Naive thymus-derived CD8-positive, alpha-beta T cell (primary cell): ENCODE measurements around the gene USP13. TPM values are rescaled to one million over a fixed set of nuclear protein-coding genes. Genes with fewer than 3 reads are reported as not detected.
"Not testable (repeated sequence)": the region's sequence is repeated elsewhere in the genome, so short reads cannot be mapped to it uniquely, and the experiment has no call there.

Experiments used
- ATAC-seq, 2 donors: fragments of 150-1000 bp; cut with Tn5 transposase in 1 of 2; sonication (Bioruptor Pico), chemical (Tn5 transposase) in 1 of 2; 1 replicate in 1 of 2; 2 replicates in 1 of 2; pipeline ENCODE4 v1.10.0; 2021; ENCODE audit warnings: mild to moderate bottlenecking in 2 of 2, moderate library complexity in 2 of 2
- POLR2A ChIA-PET: fragments of 350-600 bp; sonication (Branson Sonifier 250); formaldehyde crosslinking; loops from one replicate; lab custom pipeline; 2021; ENCODE audit warnings: antibody characterized with exemption; lab: Charles Lee
- DNase-seq, 10 donors: peaks; one replicate each; pipeline versions ENCODE4 v3.0.0 to v3.0.0-alpha.2; 2020 to 2022
- H3K27ac Mint-ChIP-seq, 10 donors: one replicate each; pipeline ENCODE4 v1.8.0; 2020 to 2022; ENCODE audit warnings: mild to moderate bottlenecking in 10 of 10, mixed read lengths in 10 of 10, moderate library complexity in 4 of 10, inconsistent platforms in 1 of 10
- H3K27me3 Mint-ChIP-seq, 5 donors: one replicate each; pipeline ENCODE4 v1.8.0; 2021 to 2022; ENCODE audit warnings: mixed read lengths in 5 of 5
- H3K36me3 Mint-ChIP-seq, 3 donors: one replicate each; pipeline ENCODE4 v1.8.0; 2020 to 2022; ENCODE audit warnings: mixed read lengths in 3 of 3, mild to moderate bottlenecking in 2 of 3, inconsistent platforms in 1 of 3
- H3K4me1 Mint-ChIP-seq, 4 donors: one replicate each; pipeline ENCODE4 v1.8.0; 2021 to 2022; ENCODE audit warnings: mixed read lengths in 4 of 4
- H3K4me3 Mint-ChIP-seq, 10 donors: one replicate each; pipeline ENCODE4 v1.8.0; 2020 to 2022; ENCODE audit warnings: mild to moderate bottlenecking in 10 of 10, mixed read lengths in 10 of 10, moderate library complexity in 6 of 10, inconsistent platforms in 1 of 10
- H3K9me3 Mint-ChIP-seq, 9 donors: one replicate each; pipeline ENCODE4 v1.8.0; 2020 to 2022; ENCODE audit warnings: mixed read lengths in 9 of 9, mild to moderate bottlenecking in 3 of 9, inconsistent platforms in 1 of 9, moderate library complexity in 1 of 9
- polyA plus RNA-seq, 3 donors: library from polyadenylated mRNA; unstranded; fragments of 300-500 nt; fragmentation: Illumina TruSeq; gene quantifications; one replicate each; pipeline ENCODE4 v1.2.3, GENCODE V29; 2021
- total RNA-seq, 8 experiments: library from RNA in 2 of 8; stranded (reverse) in 2 of 8; gene quantifications; one replicate each; pipeline ENCODE4 v1.2.3 and lab custom pipeline; 2021 to 2026

Gene USP13
- total and polyA plus RNA-seq, 5 experiments from 2014 or later, result 3.7 to 12.0 (median 9.1) TPM

GRCh38 chr3:179683286-179683685 is 30.4 kb downstream of the USP13 start:
- H3K27ac Mint-ChIP-seq, H3K9me3 Mint-ChIP-seq, DNase-seq, H3K4me3 Mint-ChIP-seq, H3K4me1 Mint-ChIP-seq, POLR2A ChIA-PET, H3K27me3 Mint-ChIP-seq, ATAC-seq: not testable (repeated sequence)
- H3K36me3 Mint-ChIP-seq, result peaks cover 0 to 22% (median 16%) of the 10 kb centered on the region in 3 donors

DNA sequence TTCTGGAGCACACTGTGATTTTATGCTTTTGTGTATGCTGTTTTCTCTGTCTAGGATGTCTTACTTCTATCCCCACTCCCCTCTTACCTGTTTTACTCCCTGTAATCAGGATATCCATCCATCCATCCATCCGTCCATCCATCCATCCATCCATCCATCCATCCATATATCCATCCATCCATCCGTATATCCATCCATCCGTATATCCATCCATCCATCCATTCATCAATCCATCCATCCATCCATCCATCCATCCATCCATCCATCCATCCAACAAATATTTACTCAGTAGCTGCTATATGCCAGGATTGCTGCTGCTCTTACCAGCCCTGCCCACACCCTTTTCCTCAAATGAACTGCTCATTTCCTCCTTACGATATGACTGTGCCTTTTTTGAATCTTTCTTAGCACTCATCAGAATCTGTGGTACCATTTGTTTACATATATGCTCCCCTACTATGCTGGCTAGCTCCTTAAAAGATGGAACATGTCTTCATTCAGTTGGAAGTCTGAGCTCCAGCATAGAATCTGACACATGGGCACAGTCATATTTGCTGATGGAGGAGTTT is 35.2 kb downstream of the USP13 start:
- Mint-ChIP-seq H3K36me3 (peaks cover 7 to 36% (median 26%) of the 10 kb centered on the region in 3 donors), H3K4me3 (no peak overlapping the region), H3K4me1 (peaks cover 0 to 4% (median under 1%) of the 10 kb centered on the region in 4 donors), H3K9me3 (no peaks in the 10 kb centered on the region), H3K27me3 (no peaks in the 10 kb centered on the region), H3K27ac (no peak overlapping the region)
- no peak for DNase-seq
- POLR2A ChIA-PET, result no interaction called here
- ATAC-seq, result no peak

- H3K4me3 Mint-ChIP-seq, result no peak overlapping the region
- peaks cover 0 to 4% (median 0%) of the 10 kb centered on the region in 4 donors for H3K4me1 Mint-ChIP-seq
- H3K36me3 Mint-ChIP-seq, result peaks cover 7 to 31% (median 20%) of the 10 kb centered on the region in 3 donors
- H3K27ac Mint-ChIP-seq, result no peak overlapping the region
- ATAC-seq, result no peak
- no peaks in the 10 kb centered on the region for H3K27me3 Mint-ChIP-seq
- H3K9me3 Mint-ChIP-seq, result no peaks in the 10 kb centered on the region
- POLR2A ChIA-PET, result no interaction called here
- no peak for DNase-seq
These were observed 36.0 kb downstream of the USP13 start for GRCh38 chr3:179688850-179689249.

- DNase-seq (no peak), ATAC-seq (no peak)
- Mint-ChIP-seq H3K36me3 (peaks cover 7 to 32% (median 26%) of the 10 kb centered on the region in 3 donors), H3K4me1 (peaks cover 0 to 10% (median 3%) of the 10 kb centered on the region in 4 donors), H3K27ac (no peak overlapping the region), H3K27me3 (no peaks in the 10 kb centered on the region), H3K4me3 (no peak overlapping the region), H3K9me3 (no peaks in the 10 kb centered on the region)
- POLR2A ChIA-PET, result no interaction called here
These were observed 41.9 kb downstream of the USP13 start for GRCh38 chr3:179694731-179695130.

DNA sequence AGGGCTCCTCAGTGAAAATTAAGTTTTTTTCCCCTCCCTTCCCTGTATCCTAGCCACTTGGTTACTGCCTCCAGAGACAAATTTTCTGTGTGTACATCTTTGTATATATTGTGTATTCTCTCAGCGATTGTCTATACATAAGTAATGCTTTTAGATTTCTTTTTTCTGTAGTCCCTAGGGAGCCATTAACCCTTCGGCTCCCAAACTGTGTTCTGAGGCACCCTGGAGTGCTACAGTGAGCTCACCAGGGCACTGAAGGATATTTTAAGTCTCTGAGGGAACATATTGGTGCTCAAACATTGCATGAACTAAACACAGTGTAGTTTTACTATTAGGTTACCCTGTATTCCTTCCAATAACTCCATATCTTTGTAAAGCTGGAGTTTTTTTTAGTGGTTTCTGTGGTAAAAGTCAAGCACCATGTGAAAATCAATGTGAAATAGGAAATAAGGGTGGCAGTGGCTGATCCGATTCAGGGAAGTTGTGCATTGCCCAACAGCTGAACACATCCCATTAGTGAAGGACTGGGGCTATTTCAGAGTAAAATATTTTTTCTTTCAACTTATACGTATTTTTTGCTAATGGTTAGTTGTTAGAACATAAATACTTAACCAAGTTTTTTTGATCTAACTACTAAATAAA is 43.0 kb downstream of the USP13 start:
- Mint-ChIP-seq H3K27me3 (no peaks in the 10 kb centered on the region), H3K27ac (peak overlapping the region in 1 of 10 donors; percentile 53), H3K36me3 (peaks cover 7 to 30% (median 22%) of the 10 kb centered on the region in 3 donors), H3K4me3 (no peak overlapping the region), H3K4me1 (peaks cover 0 to 10% (median 3%) of the 10 kb centered on the region in 4 donors), H3K9me3 (no peaks in the 10 kb centered on the region)
- ATAC-seq (no peak), DNase-seq (no peak)
- POLR2A ChIA-PET, result no interaction called here

DNA sequence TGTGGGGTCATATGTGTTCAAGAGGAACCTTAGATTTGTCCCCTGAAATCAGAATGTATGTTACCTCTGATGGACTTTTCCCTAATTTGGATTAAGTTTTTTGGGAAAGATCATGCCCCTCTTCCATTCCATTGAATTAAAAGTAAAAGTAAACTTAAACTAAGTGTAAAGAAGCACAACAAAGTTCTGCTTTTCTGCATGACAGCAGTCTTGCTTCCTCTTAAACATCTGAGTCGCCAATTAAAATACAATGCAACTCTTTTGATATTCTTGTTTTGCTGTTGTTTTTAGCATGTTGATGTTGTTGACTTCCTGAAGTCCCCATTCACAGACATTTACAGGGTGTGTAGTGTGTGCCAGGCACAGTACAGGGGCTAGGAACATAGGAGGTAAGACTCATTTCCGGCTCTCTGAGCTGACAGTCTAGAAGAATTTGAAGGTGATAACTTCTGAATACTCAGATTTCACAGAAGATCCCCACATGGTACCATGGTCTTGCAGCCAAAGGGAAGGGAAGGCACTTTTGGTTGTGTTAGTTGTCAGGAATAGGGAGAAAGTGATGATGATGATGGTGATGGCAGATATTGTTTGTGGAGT is 45.0 kb downstream of the USP13 start:
- peaks cover 0 to 10% (median 3%) of the 10 kb centered on the region in 4 donors for H3K4me1 Mint-ChIP-seq
- H3K9me3 Mint-ChIP-seq, result no peaks in the 10 kb centered on the region
- no peak overlapping the region for H3K27ac Mint-ChIP-seq
- H3K4me3 Mint-ChIP-seq, result no peak overlapping the region
- POLR2A ChIA-PET, result no interaction called here
- peaks cover 3 to 35% (median 22%) of the 10 kb centered on the region in 3 donors for H3K36me3 Mint-ChIP-seq
- H3K27me3 Mint-ChIP-seq, result no peaks in the 10 kb centered on the region
- no peak for DNase-seq
- ATAC-seq, result no peak

- POLR2A ChIA-PET, result no interaction called here
- Mint-ChIP-seq H3K27ac (peak overlapping the region in 1 of 10 donors; percentile 16), H3K4me1 (peaks cover 0 to 9% (median 2%) of the 10 kb centered on the region in 4 donors), H3K9me3 (no peaks in the 10 kb centered on the region), H3K4me3 (no peak overlapping the region), H3K36me3 (peaks cover 3 to 31% (median 10%) of the 10 kb centered on the region in 3 donors), H3K27me3 (no peaks in the 10 kb centered on the region)
- no peak for ATAC-seq
- no peak for DNase-seq
These were observed 47.9 kb downstream of the USP13 start for GRCh38 chr3:179700716-179701115.

GRCh38 chr3:179701176-179701827 is 48.5 kb downstream of the USP13 start:
- H3K27me3 Mint-ChIP-seq, result no peaks in the 10 kb centered on the region
- peaks cover 3 to 32% (median 10%) of the 10 kb centered on the region in 3 donors for H3K36me3 Mint-ChIP-seq
- H3K9me3 Mint-ChIP-seq, result no peaks in the 10 kb centered on the region
- DNase-seq (no peak), ATAC-seq (no peak)
- peak overlapping the region in 4 of 10 donors; percentile 16 to 78 (median 47) for H3K27ac Mint-ChIP-seq
- peaks cover 0 to 8% (median 2%) of the 10 kb centered on the region in 4 donors for H3K4me1 Mint-ChIP-seq
- POLR2A ChIA-PET, result no interaction called here
- H3K4me3 Mint-ChIP-seq, result no peak overlapping the region

- POLR2A ChIA-PET, result no interaction called here
- Mint-ChIP-seq H3K9me3 (no peaks in the 10 kb centered on the region), H3K4me1 (peaks cover 0 to 7% (median 1%) of the 10 kb centered on the region in 4 donors), H3K4me3 (no peak overlapping the region), H3K27ac (peak overlapping the region in 1 of 10 donors; percentile 78), H3K36me3 (peaks cover 3 to 35% (median 10%) of the 10 kb centered on the region in 3 donors), H3K27me3 (no peaks in the 10 kb centered on the region)
- ATAC-seq (no peak), DNase-seq (no peak)
These were observed 49.6 kb downstream of the USP13 start for GRCh38 chr3:179702271-179702947.

DNA sequence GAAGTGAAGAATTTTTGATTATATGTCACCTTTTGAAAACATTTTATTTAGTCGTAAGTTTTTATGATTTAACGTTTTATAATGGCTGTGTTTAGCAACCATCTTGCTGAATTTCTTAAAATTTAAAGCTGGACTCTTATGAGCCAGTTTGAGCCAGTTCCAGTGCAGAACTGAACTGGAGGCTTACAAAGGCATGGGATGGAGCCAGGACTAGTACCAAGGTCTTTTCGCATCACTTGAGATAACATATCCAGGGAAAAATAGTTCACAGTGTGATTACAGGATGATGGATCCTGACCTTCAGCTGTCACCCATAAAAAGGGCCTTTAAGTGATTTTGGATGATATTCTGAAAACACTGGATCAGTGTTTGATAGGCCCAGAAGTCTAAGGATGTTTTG is 51.0 kb downstream of the USP13 start:
- POLR2A ChIA-PET, result no interaction called here
- DNase-seq (no peak), ATAC-seq (no peak)
- H3K4me3 Mint-ChIP-seq, result no peak overlapping the region
- no peak overlapping the region for H3K27ac Mint-ChIP-seq
- no peaks in the 10 kb centered on the region for H3K9me3 Mint-ChIP-seq
- no peaks in the 10 kb centered on the region for H3K27me3 Mint-ChIP-seq
- H3K36me3 Mint-ChIP-seq, result peaks cover 6 to 47% (median 20%) of the 10 kb centered on the region in 3 donors
- H3K4me1 Mint-ChIP-seq, result peaks cover 0 to 2% (median 0%) of the 10 kb centered on the region in 4 donors

DNA sequence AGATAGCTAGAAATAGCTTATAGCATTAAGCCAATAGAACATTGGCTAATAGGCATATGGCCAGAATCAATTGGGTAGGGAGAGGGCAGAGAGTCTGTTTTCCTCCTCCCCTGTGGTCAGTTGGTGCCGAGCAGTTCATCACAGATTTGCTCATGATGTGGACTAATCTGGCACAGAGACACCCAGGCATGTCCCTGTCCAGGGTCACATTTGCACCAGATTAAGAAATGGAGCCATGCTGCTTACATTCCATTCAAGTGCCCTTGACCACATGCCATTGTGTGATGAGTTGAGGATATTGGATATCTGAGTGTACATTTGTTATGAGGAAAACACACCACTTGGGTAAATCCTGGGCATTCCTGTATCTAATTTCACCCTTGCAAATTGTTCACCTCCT is 53.4 kb downstream of the USP13 start:
- Mint-ChIP-seq H3K27me3 (no peaks in the 10 kb centered on the region), H3K4me1 (peaks cover 0 to 2% (median 0%) of the 10 kb centered on the region in 4 donors), H3K9me3 (no peaks in the 10 kb centered on the region), H3K4me3 (no peak overlapping the region), H3K36me3 (peaks cover 10 to 62% (median 30%) of the 10 kb centered on the region in 3 donors), H3K27ac (no peak overlapping the region)
- POLR2A ChIA-PET, result no interaction called here
- DNase-seq, result no peak
- no peak for ATAC-seq

DNA sequence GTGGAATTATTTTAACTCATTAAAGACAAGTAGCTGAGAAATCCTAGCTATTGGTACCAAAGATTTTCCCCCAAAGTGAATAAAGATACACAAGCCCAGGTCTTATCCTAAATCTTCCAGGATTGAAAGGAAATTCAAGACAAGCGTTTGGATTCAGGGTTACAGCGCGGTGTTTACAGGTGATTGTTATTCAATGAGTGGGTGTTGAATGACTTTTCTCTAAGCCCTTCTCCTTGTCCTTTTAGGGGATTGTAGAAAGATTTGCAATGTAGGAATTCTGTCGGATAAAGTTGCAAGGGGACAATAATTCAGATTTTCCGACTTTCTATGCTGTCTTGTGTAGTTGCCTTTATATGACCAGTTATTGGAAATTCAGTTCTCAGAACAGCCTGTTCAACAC is 57.2 kb downstream of the USP13 start:
- DNase-seq (no peak), ATAC-seq (no peak)
- POLR2A ChIA-PET, result no interaction called here
- H3K4me3 Mint-ChIP-seq, result no peak overlapping the region
- H3K9me3 Mint-ChIP-seq, result no peaks in the 10 kb centered on the region
- peaks cover 7 to 58% (median 22%) of the 10 kb centered on the region in 3 donors for H3K36me3 Mint-ChIP-seq
- no peaks in the 10 kb centered on the region for H3K27me3 Mint-ChIP-seq
- H3K27ac Mint-ChIP-seq, result peak overlapping the region in 1 of 10 donors; percentile 15
- no peaks in the 10 kb centered on the region for H3K4me1 Mint-ChIP-seq
